HL-60 (cell line): ENCODE data around the gene PPIL6.

Experiments used
- DNase-seq, 2 experiments: peaks; one replicate each; pipeline ENCODE4 v3.0.0-alpha.2; 2010 to 2020; ENCODE audit warnings: low read depth in 1 of 2, low spot score in 1 of 2
- H3K27ac ChIP-seq: fragments of 250-450 bp; sonication (Bioruptor Pico); replicated peaks from 2 replicates; pipeline ENCODE4 v1.5.1; 2020; ENCODE audit warnings: mild to moderate bottlenecking, moderate library complexity
- H3K27me3 ChIP-seq: fragments of 250-450 bp; sonication (Bioruptor Pico); 2 replicates; pipeline ENCODE4 v1.5.1; 2021; ENCODE audit warnings: mild to moderate bottlenecking, moderate library complexity; ENCODE audit not compliant: insufficient read depth, poor library complexity, severe bottlenecking
- H3K4me3 ChIP-seq: replicated peaks from 2 replicates; pipeline ENCODE4 v1.5.1; 2011; ENCODE audit warnings: mild to moderate bottlenecking, control low read depth, low read length; ENCODE audit not compliant: insufficient read depth
- GABPA ChIP-seq: IDR thresholded peaks from 2 replicates; pipeline ENCODE4 v1.6.1; 2012; ENCODE audit warnings: low read depth
- POLR2AphosphoS5 ChIP-seq: IDR thresholded peaks from 2 replicates; pipeline ENCODE4 v1.6.1; 2012; ENCODE audit warnings: low read depth
- SPI1 ChIP-seq: IDR thresholded peaks from 2 replicates; pipeline ENCODE4 v1.6.1; 2012; ENCODE audit warnings: low read depth, mild to moderate bottlenecking, borderline replicate concordance
- TF ChIP-seq, protein P1 (sequence below): IDR thresholded peaks from one replicate; pipeline ENCODE4 v1.5.1; 2011; ENCODE audit warnings: low read length, control low read depth, inconsistent platforms; ENCODE audit not compliant: insufficient read depth
- TF ChIP-seq, protein P2 (sequence below): IDR thresholded peaks from 2 replicates; pipeline ENCODE4 v1.6.1; 2012; ENCODE audit warnings: low read depth; ENCODE audit not compliant: insufficient replicate concordance

PPIL6 gene

DNA sequence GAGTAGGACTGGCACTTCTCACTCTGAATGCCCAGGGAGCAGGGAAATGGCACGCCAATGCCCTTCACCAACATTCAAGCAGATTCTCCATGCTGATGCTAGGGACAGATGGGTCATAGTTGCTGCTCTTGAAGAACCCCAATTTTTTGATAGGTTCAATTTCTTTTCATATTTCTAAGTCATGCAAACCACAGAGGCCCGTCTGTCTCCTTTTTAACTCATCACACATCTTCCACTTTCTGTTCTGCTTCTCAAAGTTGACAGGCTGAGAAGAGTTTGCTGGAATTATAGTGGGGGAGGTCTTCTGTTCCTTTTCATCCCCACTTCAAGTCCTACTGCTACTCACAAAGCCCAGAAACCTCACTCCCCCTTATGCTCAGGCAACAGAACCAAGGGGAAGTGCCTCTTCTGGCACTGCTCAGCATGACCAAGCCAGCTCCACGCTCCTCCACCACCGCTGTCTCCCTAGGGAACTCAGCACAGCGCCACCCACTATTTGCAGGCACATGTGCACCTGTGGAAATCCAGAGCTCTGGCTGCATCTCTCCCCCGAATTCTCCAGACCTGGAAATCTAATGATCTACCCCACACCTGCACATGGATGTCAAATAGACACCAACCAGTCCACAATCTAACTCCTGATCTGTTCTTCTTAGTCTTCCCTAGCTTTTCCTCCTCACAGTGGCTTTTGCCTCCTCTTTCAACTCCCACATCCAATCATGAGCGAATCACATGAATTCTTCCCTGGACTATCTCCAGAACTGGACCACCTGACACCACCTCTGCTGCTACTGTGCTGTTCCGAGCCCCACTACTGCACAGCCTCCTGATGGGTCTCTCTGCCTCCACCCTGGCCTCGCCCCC is 31.9 kb upstream of the PPIL6 start:
- no peak overlapping the region for H3K4me3 ChIP-seq
- no peak for DNase-seq
- TF ChIP-seq POLR2AphosphoS5 (no peak), GABPA (no peak), SPI1 (no peak)
- TF ChIP-seq, protein P1, sequence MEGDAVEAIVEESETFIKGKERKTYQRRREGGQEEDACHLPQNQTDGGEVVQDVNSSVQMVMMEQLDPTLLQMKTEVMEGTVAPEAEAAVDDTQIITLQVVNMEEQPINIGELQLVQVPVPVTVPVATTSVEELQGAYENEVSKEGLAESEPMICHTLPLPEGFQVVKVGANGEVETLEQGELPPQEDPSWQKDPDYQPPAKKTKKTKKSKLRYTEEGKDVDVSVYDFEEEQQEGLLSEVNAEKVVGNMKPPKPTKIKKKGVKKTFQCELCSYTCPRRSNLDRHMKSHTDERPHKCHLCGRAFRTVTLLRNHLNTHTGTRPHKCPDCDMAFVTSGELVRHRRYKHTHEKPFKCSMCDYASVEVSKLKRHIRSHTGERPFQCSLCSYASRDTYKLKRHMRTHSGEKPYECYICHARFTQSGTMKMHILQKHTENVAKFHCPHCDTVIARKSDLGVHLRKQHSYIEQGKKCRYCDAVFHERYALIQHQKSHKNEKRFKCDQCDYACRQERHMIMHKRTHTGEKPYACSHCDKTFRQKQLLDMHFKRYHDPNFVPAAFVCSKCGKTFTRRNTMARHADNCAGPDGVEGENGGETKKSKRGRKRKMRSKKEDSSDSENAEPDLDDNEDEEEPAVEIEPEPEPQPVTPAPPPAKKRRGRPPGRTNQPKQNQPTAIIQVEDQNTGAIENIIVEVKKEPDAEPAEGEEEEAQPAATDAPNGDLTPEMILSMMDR, result no peak
- TF ChIP-seq, protein P2, sequence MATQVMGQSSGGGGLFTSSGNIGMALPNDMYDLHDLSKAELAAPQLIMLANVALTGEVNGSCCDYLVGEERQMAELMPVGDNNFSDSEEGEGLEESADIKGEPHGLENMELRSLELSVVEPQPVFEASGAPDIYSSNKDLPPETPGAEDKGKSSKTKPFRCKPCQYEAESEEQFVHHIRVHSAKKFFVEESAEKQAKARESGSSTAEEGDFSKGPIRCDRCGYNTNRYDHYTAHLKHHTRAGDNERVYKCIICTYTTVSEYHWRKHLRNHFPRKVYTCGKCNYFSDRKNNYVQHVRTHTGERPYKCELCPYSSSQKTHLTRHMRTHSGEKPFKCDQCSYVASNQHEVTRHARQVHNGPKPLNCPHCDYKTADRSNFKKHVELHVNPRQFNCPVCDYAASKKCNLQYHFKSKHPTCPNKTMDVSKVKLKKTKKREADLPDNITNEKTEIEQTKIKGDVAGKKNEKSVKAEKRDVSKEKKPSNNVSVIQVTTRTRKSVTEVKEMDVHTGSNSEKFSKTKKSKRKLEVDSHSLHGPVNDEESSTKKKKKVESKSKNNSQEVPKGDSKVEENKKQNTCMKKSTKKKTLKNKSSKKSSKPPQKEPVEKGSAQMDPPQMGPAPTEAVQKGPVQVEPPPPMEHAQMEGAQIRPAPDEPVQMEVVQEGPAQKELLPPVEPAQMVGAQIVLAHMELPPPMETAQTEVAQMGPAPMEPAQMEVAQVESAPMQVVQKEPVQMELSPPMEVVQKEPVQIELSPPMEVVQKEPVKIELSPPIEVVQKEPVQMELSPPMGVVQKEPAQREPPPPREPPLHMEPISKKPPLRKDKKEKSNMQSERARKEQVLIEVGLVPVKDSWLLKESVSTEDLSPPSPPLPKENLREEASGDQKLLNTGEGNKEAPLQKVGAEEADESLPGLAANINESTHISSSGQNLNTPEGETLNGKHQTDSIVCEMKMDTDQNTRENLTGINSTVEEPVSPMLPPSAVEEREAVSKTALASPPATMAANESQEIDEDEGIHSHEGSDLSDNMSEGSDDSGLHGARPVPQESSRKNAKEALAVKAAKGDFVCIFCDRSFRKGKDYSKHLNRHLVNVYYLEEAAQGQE, result no peak

DNA sequence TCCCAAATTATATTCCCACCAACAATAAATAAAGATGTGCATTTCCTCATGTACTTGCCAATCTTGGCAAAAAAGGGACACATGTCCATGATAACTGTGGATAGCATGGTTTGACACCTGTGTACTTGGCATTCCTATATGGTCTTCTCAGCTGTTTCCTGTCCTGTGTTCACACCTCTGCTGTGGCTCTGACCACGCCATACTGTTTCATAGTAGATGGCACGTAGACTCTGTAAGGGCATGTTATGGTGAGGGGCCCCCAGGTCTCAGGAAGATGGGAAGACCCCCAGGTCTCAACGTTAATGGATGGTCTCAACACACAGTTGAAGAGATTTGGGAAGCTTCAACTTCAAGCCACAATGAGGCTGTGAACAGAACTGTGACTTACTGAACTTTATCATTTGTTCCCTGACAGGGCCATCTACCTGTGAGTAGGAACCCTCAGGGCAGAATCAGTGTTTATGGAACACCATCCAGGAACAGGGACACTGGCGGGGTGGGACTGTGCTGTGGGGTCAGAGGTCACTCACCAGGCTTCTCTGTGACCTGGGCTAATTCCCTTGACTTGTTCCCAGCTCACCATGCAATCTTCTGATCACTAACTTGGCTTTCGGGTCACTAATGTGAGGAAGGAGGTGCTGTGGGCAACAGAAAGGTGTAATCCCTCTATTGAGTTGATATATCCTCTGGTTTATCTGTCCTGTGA is 30.8 kb upstream of the PPIL6 start:
- Histone ChIP-seq H3K4me3 (no peak overlapping the region), H3K27ac (no peak overlapping the region), H3K27me3 (no peaks in the 10 kb centered on the region)
- no peak for DNase-seq
- TF ChIP-seq, protein P1, result no peak
- TF ChIP-seq, protein P2, result no peak
- TF ChIP-seq POLR2AphosphoS5 (no peak), GABPA (no peak), SPI1 (no peak)

More for the DNA sequence above, 31.9 kb upstream of the PPIL6 start:
- Histone ChIP-seq H3K27me3 (no peaks in the 10 kb centered on the region), H3K27ac (no peak overlapping the region)

DNA sequence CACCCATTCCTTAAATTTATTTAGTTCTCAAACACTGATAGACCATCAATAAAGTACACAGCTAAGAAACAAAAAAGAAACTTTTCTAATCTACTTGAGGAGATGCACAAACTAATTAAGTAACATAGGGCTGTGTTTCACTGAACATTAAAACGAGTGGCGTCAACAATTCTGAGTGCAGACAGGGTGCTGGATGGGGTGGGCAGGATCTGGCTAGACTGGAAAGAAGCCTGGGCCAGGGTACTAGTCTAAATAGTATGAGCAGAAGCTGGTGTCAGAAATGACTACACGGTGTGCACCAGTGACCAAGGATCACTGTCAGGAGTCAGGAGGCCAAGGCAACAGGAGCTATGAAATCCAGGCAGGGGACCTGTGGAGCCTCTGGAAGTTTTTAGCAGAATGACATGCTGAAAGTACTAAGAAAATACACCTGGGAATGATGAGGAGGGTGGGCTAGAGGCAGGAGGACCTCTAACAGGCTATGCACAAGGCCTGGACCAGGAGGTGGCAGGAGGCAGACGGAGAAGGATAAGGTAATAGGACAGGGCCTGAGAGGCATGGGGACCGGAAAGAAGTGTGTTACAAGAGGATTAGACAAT is 29.3 kb upstream of the PPIL6 start:
- no peaks in the 10 kb centered on the region for H3K27me3 ChIP-seq
- no peak for DNase-seq
- TF ChIP-seq SPI1 (no peak), GABPA (no peak), POLR2AphosphoS5 (no peak)
- TF ChIP-seq, protein P1, result no peak
- TF ChIP-seq, protein P2, result no peak
- H3K27ac ChIP-seq, result no peak overlapping the region
- H3K4me3 ChIP-seq, result no peak overlapping the region
